ENCODE data around the gene IDH2. TPM values are rescaled to one million over a fixed set of nuclear protein-coding genes. Genes with fewer than 3 reads are reported as not detected.

IDH2 gene
- total RNA-seq, 6 experiments from 2014 or later: 26.3 to 32.4 (median 28.9) TPM

DNA sequence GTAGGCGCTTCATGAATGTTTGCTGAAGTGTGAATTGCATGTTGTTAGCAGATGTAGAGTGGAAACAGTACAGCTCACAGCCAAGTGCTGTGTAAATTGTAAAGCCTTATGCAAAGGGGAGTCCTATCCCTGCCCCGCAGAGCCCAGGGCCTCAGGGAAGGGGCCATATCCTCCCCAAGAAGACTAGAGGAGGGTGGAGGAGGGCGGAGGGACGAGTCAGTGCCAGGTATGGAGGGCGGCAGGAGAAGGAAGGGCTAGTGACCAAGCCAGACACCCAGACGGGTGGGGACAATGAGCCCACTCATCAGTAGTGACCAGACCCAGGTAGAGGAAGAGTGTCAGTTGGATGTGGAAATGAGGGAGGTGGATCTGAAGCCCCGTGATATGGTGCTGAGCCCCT lies 56.0 kb downstream of the IDH2 start:
- Mint-ChIP-seq H3K9me3 (no peaks in the 10 kb centered on the region), H3K4me1 (ENCODE audit: low read depth) (peaks cover 8% of the 10 kb centered on the region; the same call in 1 of the 2 replicates), H3K27ac (no peak overlapping the region), H3K4me3 (no peak overlapping the region), H3K36me3 (ENCODE audit: low read depth) (no peaks in the 10 kb centered on the region), H3K27me3 (ENCODE audit: insufficient read depth) (no peaks in the 10 kb centered on the region; the same call in 1 of the 2 replicates)
- no peak for DNase-seq
- TF ChIP-seq, protein P1, sequence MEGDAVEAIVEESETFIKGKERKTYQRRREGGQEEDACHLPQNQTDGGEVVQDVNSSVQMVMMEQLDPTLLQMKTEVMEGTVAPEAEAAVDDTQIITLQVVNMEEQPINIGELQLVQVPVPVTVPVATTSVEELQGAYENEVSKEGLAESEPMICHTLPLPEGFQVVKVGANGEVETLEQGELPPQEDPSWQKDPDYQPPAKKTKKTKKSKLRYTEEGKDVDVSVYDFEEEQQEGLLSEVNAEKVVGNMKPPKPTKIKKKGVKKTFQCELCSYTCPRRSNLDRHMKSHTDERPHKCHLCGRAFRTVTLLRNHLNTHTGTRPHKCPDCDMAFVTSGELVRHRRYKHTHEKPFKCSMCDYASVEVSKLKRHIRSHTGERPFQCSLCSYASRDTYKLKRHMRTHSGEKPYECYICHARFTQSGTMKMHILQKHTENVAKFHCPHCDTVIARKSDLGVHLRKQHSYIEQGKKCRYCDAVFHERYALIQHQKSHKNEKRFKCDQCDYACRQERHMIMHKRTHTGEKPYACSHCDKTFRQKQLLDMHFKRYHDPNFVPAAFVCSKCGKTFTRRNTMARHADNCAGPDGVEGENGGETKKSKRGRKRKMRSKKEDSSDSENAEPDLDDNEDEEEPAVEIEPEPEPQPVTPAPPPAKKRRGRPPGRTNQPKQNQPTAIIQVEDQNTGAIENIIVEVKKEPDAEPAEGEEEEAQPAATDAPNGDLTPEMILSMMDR (IDR thresholded peaks at IDR 0.05): no peak

DNA sequence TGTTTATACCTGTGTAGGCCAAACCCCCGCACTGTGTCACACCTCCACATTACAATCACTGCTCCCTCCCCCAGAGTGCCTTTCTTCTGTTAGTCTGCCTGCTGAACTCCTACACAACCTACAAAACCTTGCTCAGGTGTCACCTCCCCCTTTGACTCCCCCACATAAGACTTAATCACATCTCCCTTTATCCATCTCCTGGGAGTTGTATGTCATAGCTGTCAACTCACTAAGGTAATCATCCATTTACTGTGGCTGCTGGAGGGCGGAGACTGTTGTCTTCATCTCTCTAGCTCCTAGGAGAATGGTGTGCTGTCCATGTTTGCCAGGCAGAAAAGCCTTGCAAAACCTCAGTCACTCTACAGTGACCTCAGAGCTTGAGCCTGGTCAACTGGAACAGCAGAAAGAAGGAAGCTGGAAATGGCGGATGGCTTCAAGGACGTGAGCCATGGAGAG lies 57.3 kb downstream of the IDH2 start:
- peaks cover 21% of the 10 kb centered on the region for H3K4me1 Mint-ChIP-seq (ENCODE audit: low read depth)
- H3K27ac Mint-ChIP-seq: no peak overlapping the region
- no peaks in the 10 kb centered on the region for H3K9me3 Mint-ChIP-seq
- no peak for DNase-seq
- H3K27me3 Mint-ChIP-seq (ENCODE audit: insufficient read depth): no peaks in the 10 kb centered on the region; the same call in 1 of the 2 replicates
- H3K36me3 Mint-ChIP-seq (ENCODE audit: low read depth): no peaks in the 10 kb centered on the region
- H3K4me3 Mint-ChIP-seq: no peak overlapping the region
- TF ChIP-seq, protein P1 (IDR thresholded peaks at IDR 0.05): no peak

DNA sequence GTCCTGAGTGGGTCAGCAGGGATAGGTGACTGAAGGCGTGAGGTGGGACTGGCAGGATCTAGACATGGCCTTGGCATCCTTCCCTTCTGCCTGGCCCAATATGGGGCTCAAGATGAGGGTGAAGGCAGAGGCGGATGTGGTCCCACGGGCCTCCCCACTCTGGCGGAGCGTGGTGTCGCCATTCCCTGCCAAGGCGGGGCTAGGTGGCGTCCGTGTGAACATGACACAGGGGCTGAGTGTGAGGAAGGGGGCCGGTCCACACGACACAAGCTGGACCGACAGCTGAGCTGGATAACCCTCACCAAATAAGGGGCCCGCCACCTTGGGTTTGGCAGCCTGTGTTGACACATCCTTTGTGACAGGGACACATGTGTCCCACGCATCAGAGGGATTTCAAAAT lies 58.1 kb downstream of the IDH2 start:
- Mint-ChIP-seq H3K9me3 (no peaks in the 10 kb centered on the region), H3K27ac (no peak overlapping the region), H3K4me3 (no peak overlapping the region), H3K4me1 (ENCODE audit: low read depth) (peaks cover 26% of the 10 kb centered on the region), H3K27me3 (ENCODE audit: insufficient read depth) (no peaks in the 10 kb centered on the region; the same call in 1 of the 2 replicates), H3K36me3 (ENCODE audit: low read depth) (no peaks in the 10 kb centered on the region)
- no peak for DNase-seq
- TF ChIP-seq, protein P1 (IDR thresholded peaks at IDR 0.05): no peak

DNA sequence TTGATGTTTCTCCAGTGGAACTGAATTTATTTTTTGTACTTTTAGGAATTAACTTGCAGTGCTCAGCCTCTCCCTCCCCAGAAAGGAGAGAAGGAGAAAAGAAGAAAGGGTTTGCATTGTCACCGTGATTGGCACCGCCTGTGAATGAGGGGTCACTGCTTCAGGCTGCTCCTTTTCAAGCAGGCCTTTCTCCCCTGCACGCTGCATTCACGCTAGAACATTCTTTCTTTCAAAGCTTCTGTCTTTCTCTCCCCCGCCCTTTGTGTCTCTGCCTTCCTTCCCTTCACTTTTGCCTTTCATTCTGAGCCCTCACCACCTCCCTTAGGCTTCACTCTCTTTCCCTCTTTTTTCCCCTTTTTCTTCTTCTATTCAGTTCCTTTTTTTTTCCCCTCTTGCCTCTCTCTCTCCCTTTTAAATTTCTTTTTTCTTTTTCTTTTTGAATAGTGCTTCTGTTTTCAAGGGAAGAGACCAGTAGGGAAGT lies 58.7 kb downstream of the IDH2 start:
- TF ChIP-seq, protein P1 (IDR thresholded peaks at IDR 0.05): no peak
- no peaks in the 10 kb centered on the region for H3K9me3 Mint-ChIP-seq
- no peaks in the 10 kb centered on the region for H3K36me3 Mint-ChIP-seq (ENCODE audit: low read depth)
- H3K4me3 Mint-ChIP-seq: no peak overlapping the region
- H3K4me1 Mint-ChIP-seq (ENCODE audit: low read depth): peaks cover 23% of the 10 kb centered on the region
- no peak for DNase-seq
- no peaks in the 10 kb centered on the region; the same call in 1 of the 2 replicates for H3K27me3 Mint-ChIP-seq (ENCODE audit: insufficient read depth)
- H3K27ac Mint-ChIP-seq: no peak overlapping the region

DNA sequence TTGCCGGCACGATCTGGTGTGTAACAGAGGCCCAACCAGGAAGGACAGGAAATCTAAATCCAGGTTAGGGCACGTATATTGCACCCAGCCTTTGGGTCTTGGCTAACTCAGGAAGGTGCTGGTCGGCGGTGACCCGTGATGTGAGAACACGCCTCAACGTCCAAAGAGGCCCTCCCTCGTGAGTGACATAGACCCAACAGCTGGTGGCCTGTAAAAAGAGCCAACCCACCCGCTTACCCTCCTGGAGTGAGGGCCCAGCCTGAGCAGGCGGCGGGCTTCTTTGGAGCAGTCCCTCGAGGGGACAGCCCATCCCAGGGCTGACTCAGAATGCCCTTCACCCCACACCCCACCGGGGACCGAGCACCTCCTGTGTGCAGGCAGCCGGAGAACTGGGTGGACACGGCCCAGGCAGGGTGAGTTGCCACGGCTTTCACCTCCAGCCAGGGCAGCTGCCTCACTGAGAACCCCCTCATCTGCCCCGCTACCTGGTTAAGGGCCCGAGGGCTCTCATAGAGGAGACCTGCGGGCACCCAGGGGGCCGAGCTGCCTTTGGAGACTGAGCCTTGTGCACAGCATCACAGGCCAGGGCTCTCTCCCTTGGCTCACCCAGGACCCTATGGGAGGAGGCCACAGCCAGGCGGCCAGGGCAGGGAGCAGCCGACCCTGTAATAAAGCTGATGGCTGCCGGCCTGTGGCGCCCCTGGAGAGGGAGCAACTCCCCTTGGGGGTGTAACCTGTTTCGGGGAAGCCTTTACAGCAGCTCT lies 59.3 kb downstream of the IDH2 start:
- peaks cover 27% of the 10 kb centered on the region for H3K4me1 Mint-ChIP-seq (ENCODE audit: low read depth)
- TF ChIP-seq, protein P1 (IDR thresholded peaks at IDR 0.05): no peak
- H3K36me3 Mint-ChIP-seq (ENCODE audit: low read depth): no peaks in the 10 kb centered on the region
- no peak overlapping the region for H3K27ac Mint-ChIP-seq
- H3K4me3 Mint-ChIP-seq: no peak overlapping the region
- DNase-seq: no peak
- no peaks in the 10 kb centered on the region; the same call in 1 of the 2 replicates for H3K27me3 Mint-ChIP-seq (ENCODE audit: insufficient read depth)
- no peaks in the 10 kb centered on the region for H3K9me3 Mint-ChIP-seq
